ENCODE data around the gene FTO. TPM values are rescaled to one million over a fixed set of nuclear protein-coding genes. Genes with fewer than 3 reads are reported as not detected.

The FTO gene
- total and polyA plus RNA-seq, 2 donors from 2014 or later = 22.3 to 116 TPM

DNA sequence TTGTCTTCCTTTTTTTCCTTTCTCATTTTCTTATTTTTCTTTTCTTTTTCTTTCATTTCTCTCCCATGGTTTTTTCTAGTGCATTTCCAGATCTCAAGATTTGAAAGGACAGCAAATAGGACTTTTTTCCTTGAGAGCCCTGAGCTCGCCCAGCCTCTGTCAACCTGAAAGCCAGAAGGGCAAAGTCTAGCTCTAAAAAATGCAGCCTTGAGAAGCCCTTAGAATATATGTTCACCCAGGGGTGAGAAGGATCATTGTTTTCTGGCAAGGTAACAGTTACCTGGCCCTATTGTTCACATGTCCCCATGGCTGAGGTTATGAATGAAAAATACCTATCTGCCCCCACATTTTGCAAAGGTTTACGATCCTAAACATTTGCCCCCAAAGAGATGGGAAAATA lies 364.3 kb downstream of the FTO start:
- no peaks in the 10 kb centered on the region for H3K36me3 ChIP-seq (ENCODE audit: control insufficient read depth in 2 of 3, insufficient read depth in 3 of 3, low read length in 3 of 3)
- no peak overlapping the region for H3K27ac ChIP-seq (ENCODE audit: low read depth in 2 of 2, low read length in 2 of 2)
- no peak overlapping the region for H3K9ac ChIP-seq (ENCODE audit: low read length in 3 of 3)
- DNase-seq (no peak), FAIRE-seq (no peak)
- TF ChIP-seq, protein P1, sequence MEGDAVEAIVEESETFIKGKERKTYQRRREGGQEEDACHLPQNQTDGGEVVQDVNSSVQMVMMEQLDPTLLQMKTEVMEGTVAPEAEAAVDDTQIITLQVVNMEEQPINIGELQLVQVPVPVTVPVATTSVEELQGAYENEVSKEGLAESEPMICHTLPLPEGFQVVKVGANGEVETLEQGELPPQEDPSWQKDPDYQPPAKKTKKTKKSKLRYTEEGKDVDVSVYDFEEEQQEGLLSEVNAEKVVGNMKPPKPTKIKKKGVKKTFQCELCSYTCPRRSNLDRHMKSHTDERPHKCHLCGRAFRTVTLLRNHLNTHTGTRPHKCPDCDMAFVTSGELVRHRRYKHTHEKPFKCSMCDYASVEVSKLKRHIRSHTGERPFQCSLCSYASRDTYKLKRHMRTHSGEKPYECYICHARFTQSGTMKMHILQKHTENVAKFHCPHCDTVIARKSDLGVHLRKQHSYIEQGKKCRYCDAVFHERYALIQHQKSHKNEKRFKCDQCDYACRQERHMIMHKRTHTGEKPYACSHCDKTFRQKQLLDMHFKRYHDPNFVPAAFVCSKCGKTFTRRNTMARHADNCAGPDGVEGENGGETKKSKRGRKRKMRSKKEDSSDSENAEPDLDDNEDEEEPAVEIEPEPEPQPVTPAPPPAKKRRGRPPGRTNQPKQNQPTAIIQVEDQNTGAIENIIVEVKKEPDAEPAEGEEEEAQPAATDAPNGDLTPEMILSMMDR (IDR thresholded peaks at IDR 0.05; ENCODE audit: borderline replicate concordance, extremely low read depth, insufficient read depth) = no peak
- intact Hi-C loops (cut with DNase I) = no loop called here
- no peak overlapping the region for H3K4me3 ChIP-seq (ENCODE audit: low read length in 3 of 3)
- no peaks in the 10 kb centered on the region for H3K27me3 ChIP-seq (ENCODE audit: control insufficient read depth, insufficient read depth, low read length)
- H3K4me1 ChIP-seq (ENCODE audit: control insufficient read depth in 2 of 3, insufficient read depth in 2 of 3, low read depth in 1 of 3, low read length in 3 of 3) = peaks cover 0 to 5% (median 4%) of the 10 kb centered on the region in 3 donors
- H3K9me3 ChIP-seq (ENCODE audit: control insufficient read depth in 2 of 3, insufficient read depth in 1 of 3, low read length in 3 of 3) = no peaks in the 10 kb centered on the region

GRCh38 chr16:54069601-54070239 lies 365.8 kb downstream of the FTO start:
- TF ChIP-seq, protein P1 (IDR thresholded peaks at IDR 0.05; ENCODE audit: borderline replicate concordance, extremely low read depth, insufficient read depth) = no peak
- Histone ChIP-seq H3K36me3 (ENCODE audit: control insufficient read depth in 2 of 3, insufficient read depth in 3 of 3, low read length in 3 of 3) (no peaks in the 10 kb centered on the region), H3K4me3 (ENCODE audit: low read length in 3 of 3) (no peak overlapping the region), H3K27ac (ENCODE audit: low read depth in 2 of 2, low read length in 2 of 2) (no peak overlapping the region), H3K9me3 (ENCODE audit: control insufficient read depth in 2 of 3, insufficient read depth in 1 of 3, low read length in 3 of 3) (no peaks in the 10 kb centered on the region), H3K27me3 (ENCODE audit: control insufficient read depth, insufficient read depth, low read length) (no peaks in the 10 kb centered on the region), H3K9ac (ENCODE audit: low read length in 3 of 3) (no peak overlapping the region), H3K4me1 (ENCODE audit: control insufficient read depth in 2 of 3, insufficient read depth in 2 of 3, low read depth in 1 of 3, low read length in 3 of 3) (peaks cover 0 to 5% (median 4%) of the 10 kb centered on the region in 3 donors)
- DNase-seq = no peak
- intact Hi-C loops (cut with DNase I) = no loop called here
- FAIRE-seq = no peak

GRCh38 chr16:54070789-54071343 lies 366.9 kb downstream of the FTO start:
- Histone ChIP-seq H3K27me3 (ENCODE audit: control insufficient read depth, insufficient read depth, low read length) (no peaks in the 10 kb centered on the region), H3K4me1 (ENCODE audit: control insufficient read depth in 2 of 3, insufficient read depth in 2 of 3, low read depth in 1 of 3, low read length in 3 of 3) (peaks cover 0 to 5% (median 4%) of the 10 kb centered on the region in 3 donors), H3K36me3 (ENCODE audit: control insufficient read depth in 2 of 3, insufficient read depth in 3 of 3, low read length in 3 of 3) (no peaks in the 10 kb centered on the region), H3K9ac (ENCODE audit: low read length in 3 of 3) (no peak overlapping the region), H3K27ac (ENCODE audit: low read depth in 2 of 2, low read length in 2 of 2) (no peak overlapping the region), H3K9me3 (ENCODE audit: control insufficient read depth in 2 of 3, insufficient read depth in 1 of 3, low read length in 3 of 3) (no peaks in the 10 kb centered on the region), H3K4me3 (ENCODE audit: low read length in 3 of 3) (no peak overlapping the region)
- no peak for FAIRE-seq
- TF ChIP-seq, protein P1 (IDR thresholded peaks at IDR 0.05; ENCODE audit: borderline replicate concordance, extremely low read depth, insufficient read depth) = no peak
- intact Hi-C loops (cut with DNase I) = no loop called here
- DNase-seq = no peak

Measured in kidney (tissue), 14 donors.